ENCODE results near the gene CABP4. TPM values are rescaled to one million over a fixed set of nuclear protein-coding genes. Genes with fewer than 3 reads are reported as not detected.
A peak's percentile ranks its signal among the peaks of the same experiment; 100 is the strongest.

CABP4 gene
- total RNA-seq, 1 donor from 2014 or later: 0.17 TPM

- DNase-seq (ENCODE audit: low read depth): no peak
- TF ChIP-seq CTCF (IDR thresholded peaks at IDR 0.05; ENCODE audit: insufficient read depth, low read length, poor library complexity, severe bottlenecking): no peak
- H3K36me3 ChIP-seq (ENCODE audit: control insufficient read depth, insufficient read depth, low read length): no peaks in the 10 kb centered on the region
- H3K4me3 ChIP-seq (ENCODE audit: low read depth, low read length): no peak overlapping the region
- H3K27me3 ChIP-seq (ENCODE audit: control insufficient read depth, insufficient read depth, low read length): peaks cover 4% of the 10 kb centered on the region
These were observed 2.3 kb downstream of the CABP4 start for GRCh38 chr11:67457453-67457852.

GRCh38 chr11:67458266-67458665 lies 3.1 kb downstream of the CABP4 start:
- no peak for DNase-seq (ENCODE audit: low read depth)
- H3K27me3 ChIP-seq (ENCODE audit: control insufficient read depth, insufficient read depth, low read length): peaks cover 4% of the 10 kb centered on the region
- TF ChIP-seq CTCF (IDR thresholded peaks at IDR 0.05; ENCODE audit: insufficient read depth, low read length, poor library complexity, severe bottlenecking): no peak
- H3K36me3 ChIP-seq (ENCODE audit: control insufficient read depth, insufficient read depth, low read length): no peaks in the 10 kb centered on the region
- H3K4me3 ChIP-seq (ENCODE audit: low read depth, low read length): no peak overlapping the region

- no peak for TF ChIP-seq CTCF (IDR thresholded peaks at IDR 0.05; ENCODE audit: insufficient read depth, low read length, poor library complexity, severe bottlenecking)
- Histone ChIP-seq H3K36me3 (ENCODE audit: control insufficient read depth, insufficient read depth, low read length) (peaks cover 2% of the 10 kb centered on the region), H3K27me3 (ENCODE audit: control insufficient read depth, insufficient read depth, low read length) (no peaks in the 10 kb centered on the region), H3K4me3 (ENCODE audit: low read depth, low read length) (no peak overlapping the region)
- DNase-seq (ENCODE audit: low read depth): no peak
These were observed 8.0 kb downstream of the CABP4 start for GRCh38 chr11:67463186-67463585.

- no peaks in the 10 kb centered on the region for H3K27me3 ChIP-seq (ENCODE audit: control insufficient read depth, insufficient read depth, low read length)
- peak; percentile 29 for DNase-seq (ENCODE audit: low read depth)
- H3K4me3 ChIP-seq (ENCODE audit: low read depth, low read length): no peak overlapping the region
- no peak for TF ChIP-seq CTCF (IDR thresholded peaks at IDR 0.05; ENCODE audit: insufficient read depth, low read length, poor library complexity, severe bottlenecking)
- H3K36me3 ChIP-seq (ENCODE audit: control insufficient read depth, insufficient read depth, low read length): peaks cover 2% of the 10 kb centered on the region
These were observed 8.7 kb downstream of the CABP4 start for GRCh38 chr11:67463680-67464410.

GRCh38 chr11:67464411-67465188 lies 9.4 kb downstream of the CABP4 start:
- DNase-seq (ENCODE audit: low read depth): peak; percentile 35
- no peaks in the 10 kb centered on the region for H3K27me3 ChIP-seq (ENCODE audit: control insufficient read depth, insufficient read depth, low read length)
- TF ChIP-seq CTCF (IDR thresholded peaks at IDR 0.05; ENCODE audit: insufficient read depth, low read length, poor library complexity, severe bottlenecking): no peak

More at GRCh38 chr11:67464411-67465188, 9.4 kb downstream of the CABP4 start:
- Histone ChIP-seq H3K36me3 (ENCODE audit: control insufficient read depth, insufficient read depth, low read length) (peaks cover 2% of the 10 kb centered on the region), H3K4me3 (ENCODE audit: low read depth, low read length) (peak overlapping the region; percentile 90)

All from kidney epithelial cell (primary cell).